Epithelial cell of esophagus (primary cell): ENCODE data around the gene CNOT3.
"Not testable (repeated sequence)": the region's sequence is repeated elsewhere in the genome, so short reads cannot be mapped to it uniquely, and the experiment has no call there.

ENCODE experiments used
- DNase-seq: peaks from one replicate; pipeline ENCODE4 v3.0.0; 2010; ENCODE audit warnings: low read depth
- H3K4me3 ChIP-seq: 2 replicates; pipeline ENCODE4 v1.5.1; 2011; ENCODE audit warnings: mild to moderate bottlenecking, low read length, control low read depth
- TF ChIP-seq, protein P1 (sequence below): IDR thresholded peaks from 2 replicates; pipeline ENCODE4 v1.5.1; 2011; ENCODE audit warnings: low read depth, mild to moderate bottlenecking, low read length, control low read depth, inconsistent platforms; ENCODE audit not compliant: insufficient read depth; ENCODE audit errors: missing control alignments

The CNOT3 gene

DNA sequence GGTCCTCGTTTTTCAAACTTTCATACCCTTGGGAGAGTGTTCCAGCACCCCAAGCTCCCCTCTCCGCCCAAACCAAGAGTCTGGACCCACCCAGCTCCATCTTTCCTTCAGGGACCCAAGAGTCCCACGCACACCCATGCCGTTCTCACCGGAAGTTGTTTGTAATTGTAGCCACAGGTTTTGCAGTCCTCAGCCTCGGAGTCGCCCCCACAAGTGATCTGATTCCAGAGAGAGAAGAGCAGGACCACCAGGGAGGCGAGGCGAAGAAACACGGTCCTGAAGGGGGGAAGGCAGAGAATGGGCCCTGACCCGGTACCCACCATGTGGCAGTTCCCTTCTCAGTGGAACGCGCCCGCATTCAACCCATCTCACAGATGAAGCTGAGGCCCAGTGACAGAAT, 25.3 kb downstream of the CNOT3 start:
- no peak for DNase-seq
- TF ChIP-seq, protein P1, sequence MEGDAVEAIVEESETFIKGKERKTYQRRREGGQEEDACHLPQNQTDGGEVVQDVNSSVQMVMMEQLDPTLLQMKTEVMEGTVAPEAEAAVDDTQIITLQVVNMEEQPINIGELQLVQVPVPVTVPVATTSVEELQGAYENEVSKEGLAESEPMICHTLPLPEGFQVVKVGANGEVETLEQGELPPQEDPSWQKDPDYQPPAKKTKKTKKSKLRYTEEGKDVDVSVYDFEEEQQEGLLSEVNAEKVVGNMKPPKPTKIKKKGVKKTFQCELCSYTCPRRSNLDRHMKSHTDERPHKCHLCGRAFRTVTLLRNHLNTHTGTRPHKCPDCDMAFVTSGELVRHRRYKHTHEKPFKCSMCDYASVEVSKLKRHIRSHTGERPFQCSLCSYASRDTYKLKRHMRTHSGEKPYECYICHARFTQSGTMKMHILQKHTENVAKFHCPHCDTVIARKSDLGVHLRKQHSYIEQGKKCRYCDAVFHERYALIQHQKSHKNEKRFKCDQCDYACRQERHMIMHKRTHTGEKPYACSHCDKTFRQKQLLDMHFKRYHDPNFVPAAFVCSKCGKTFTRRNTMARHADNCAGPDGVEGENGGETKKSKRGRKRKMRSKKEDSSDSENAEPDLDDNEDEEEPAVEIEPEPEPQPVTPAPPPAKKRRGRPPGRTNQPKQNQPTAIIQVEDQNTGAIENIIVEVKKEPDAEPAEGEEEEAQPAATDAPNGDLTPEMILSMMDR, result no peak
- no peak overlapping the region for H3K4me3 ChIP-seq

DNA sequence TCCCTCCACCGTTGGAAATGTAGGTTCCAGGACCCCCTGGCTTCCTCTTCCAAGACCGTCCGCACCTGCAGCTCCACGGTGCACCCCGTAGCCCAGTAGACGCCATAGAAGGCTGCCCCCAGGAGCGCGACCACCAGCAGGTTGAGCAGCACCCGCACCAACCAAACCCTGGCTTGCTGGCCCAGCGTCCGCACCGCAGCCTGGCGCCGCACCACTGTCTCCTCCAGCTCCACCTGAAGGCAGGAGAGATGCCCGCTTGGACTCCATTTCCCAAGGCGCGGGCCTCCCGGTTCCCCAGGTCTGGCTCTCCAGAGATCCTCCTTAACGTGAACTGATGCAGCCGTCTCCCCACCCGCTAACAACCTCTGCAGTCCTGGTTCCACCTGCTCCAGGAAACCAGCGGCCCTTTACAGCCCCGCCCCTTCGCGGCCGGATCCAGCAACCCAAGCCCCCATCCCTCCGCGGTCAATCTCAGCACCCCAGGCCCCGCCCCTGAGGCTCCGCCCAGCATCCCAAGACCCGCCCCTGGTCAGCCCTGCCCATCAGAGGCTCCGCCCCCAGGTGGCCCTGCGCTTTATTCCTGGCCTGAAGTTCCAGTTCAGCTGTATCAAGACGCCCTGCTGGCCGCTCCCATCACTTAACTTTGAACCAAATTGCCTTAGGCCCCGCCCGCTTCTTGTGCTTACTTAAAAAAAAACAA, 27.0 kb downstream of the CNOT3 start:
- no peak overlapping the region for H3K4me3 ChIP-seq
- TF ChIP-seq, protein P1, result no peak
- peak; percentile 62 for DNase-seq

DNA sequence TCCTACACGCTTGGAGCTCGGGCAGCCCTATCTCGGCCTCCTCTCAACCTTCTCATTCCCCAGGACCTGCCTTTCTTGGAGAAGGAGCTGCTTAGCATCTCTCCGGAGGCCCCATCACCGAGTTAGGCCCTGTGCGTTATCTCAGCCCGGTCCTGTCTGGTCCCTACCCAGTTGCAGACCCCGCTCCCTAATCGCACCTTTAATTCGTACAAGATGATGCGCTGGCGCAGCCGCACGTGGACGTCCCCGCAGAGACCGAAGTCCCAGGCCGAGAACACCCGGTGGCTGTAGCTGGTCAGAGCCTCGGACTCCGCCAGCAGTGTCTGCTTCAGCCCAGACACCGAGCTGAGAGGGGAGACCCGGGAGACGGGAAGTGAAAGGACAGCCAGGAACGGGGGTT, 27.7 kb downstream of the CNOT3 start:
- TF ChIP-seq, protein P1, result no peak
- H3K4me3 ChIP-seq, result no peak overlapping the region
- DNase-seq, result no peak

DNA sequence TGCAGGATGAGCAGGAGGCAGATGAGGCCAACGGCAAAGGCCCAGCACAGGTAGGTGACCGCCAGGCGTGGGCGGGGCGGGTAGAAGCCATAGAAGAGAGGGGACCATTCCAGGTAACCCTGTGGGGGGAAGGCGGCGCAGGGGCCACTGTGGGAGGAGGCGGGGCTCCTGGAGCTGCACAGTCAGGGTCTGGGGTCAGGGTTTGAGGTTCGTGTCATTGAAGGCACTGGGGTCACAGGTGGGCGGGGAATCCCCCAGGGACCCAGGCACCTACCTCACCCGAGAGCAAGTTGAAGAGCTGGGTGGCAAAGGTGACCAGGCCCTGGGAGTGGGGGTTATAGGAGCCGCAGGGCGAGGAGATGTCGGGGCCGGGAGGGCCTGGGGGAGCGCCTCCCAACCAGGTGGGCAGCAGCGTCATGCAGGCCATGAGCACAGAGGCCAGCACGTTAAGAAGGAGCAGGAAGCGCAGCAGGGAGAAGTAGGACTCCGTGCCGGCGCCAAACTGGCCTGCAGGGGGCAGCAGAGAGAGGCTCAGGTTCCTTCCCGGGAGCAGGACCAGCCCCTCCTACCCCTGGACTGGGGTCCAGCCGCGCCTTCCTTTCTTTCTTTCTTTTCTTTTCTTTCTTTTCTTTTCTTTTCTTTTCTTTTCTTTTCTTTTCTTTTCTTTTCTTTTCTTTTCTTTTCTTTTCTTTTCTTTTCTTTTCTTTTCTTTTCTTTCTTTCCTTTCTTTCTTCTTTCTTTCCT, 30.8 kb downstream of the CNOT3 start:
- peak; percentile 83 for DNase-seq
- H3K4me3 ChIP-seq, result no peak overlapping the region
- TF ChIP-seq, protein P1, result peak; percentile 81

DNA sequence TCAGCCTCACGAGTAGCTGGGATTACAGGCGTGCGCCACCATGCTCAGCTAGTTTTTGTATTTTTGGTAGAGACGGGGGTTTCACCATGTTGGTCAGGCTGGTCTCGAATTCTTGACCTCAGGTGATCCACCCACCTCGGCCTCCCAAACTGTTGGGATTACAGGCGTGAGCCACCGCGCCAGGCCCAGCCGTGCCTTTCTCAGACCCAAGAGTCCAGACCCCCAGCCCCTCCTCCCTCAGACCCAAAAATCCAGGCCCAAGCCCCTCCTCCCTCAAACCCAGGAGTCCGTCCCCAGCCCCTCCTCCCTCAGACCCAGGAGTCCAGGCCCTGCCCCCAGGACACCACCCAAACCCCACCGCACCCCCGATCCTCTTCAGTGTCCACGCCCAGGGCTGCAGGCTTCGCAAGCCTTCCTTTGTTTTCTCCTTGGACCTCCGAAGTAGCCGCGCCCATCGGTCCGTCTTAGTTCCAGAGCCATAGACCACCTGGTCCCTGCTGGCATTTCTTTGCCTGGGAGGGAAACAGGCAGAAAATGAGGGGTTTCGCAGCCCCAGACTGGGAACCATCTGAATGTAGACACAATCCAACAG, 31.7 kb downstream of the CNOT3 start:
- no peak overlapping the region for H3K4me3 ChIP-seq
- no peak for DNase-seq
- TF ChIP-seq, protein P1, result no peak

DNA sequence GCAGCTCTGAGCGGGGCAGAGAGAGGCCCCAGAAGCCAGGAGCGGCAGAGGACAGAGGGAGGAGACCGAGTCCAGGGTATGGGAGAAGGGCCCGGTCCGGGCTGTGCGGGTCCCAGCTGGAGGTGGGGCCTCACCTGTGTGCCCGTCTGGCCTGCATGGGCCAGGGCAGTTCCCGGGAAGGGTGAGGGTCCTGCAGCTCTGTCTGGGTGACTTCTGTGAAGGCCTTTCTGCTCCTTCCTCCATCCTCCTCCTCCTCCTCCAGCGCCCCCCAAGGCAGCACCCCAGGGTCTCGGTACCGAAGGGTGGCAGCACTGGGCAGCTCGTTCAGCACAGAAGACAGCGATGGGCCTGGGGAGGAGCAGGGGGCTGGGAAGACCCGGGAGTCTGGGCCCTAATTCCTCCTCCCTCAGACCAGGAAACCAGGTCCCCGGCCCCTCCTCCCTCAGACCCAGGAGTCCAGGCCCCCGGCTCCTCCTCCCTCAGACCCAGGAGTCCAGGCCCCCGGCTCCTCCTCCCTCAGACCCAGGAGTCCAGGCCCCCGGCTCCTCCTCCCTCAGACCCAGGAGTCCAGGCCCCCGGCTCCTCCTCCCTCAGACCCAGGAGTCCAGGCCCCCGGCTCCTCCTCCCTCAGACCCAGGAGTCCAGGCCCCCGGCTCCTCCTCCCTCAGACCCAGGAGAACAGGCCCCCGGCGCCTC, 34.3 kb downstream of the CNOT3 start:
- not testable (repeated sequence) for DNase-seq
- peak overlapping the region; percentile 63 for H3K4me3 ChIP-seq

DNA sequence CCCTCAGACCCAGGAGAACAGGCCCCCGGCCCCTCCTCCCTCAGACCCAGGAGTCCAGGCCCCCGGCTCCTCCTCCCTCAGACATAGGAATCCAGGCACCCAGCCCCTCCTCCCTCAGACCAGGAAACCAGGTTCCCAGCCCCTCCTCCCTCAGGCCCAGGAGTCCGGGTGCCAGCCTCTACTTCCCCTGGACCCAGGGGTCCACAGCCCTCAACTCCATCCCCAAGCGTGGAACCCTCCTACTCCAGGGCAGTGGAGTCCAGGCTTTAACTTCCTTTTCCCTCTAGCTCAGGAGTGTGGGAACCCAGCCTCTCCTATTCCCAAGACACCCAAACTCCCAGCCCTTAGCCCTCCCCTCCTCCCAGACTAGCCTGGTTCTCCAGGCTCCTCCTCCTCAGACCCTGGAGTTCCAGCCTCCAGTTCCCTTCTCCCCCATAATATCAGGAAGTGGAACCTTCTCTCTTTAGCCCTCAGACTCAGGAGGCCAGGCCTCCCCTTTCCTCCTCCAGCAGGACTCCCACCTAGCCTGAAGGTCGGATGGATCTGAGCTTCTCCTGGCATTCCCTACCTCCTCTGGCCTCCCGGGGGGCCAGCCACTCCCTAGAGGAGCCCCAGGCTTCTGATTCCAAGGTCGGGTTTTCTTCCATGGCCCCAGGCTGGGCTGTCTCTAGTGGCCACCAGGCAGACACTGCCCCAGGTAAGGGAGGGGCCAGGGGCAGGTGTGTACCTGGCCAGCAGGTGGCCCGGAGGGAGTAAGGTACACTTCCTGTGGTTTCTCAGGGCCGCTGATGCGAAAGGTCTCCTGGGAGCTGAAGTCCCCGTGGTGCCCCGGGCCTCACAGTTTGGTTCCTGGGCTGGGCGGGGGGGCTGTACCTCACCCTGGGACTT, 35.2 kb downstream of the CNOT3 start, which contains the start of gene TMC4:
TMC4 (minus strand) TSS at position 690 of the 888 bp plus-strand sequence; CDS start at position 647, 43 bp downstream.
- TF ChIP-seq, protein P1, result peak; percentile 54
- H3K4me3 ChIP-seq, result peak within 1 kb of the TSS; percentile 63

More for the DNA sequence above, 35.2 kb downstream of the CNOT3 start, which contains the start of gene TMC4:
- DNase-seq, result peak; percentile 45
